ENCODE measurements around the gene CPNE5. TPM values are rescaled to one million over a fixed set of nuclear protein-coding genes. Genes with fewer than 3 reads are reported as not detected.
A peak's percentile ranks its signal among the peaks of the same experiment; 100 is the strongest.

CPNE5 gene
- total RNA-seq, 1 experiment from 2014 or later = 0.63 TPM

GRCh38 chr6:36765594-36766398 lies 73.4 kb downstream of the CPNE5 start:
- peak; percentile 87 for DNase-seq (ENCODE audit: low read depth)

GRCh38 chr6:36765190-36765589 lies 74.1 kb downstream of the CPNE5 start:
- no peak for DNase-seq (ENCODE audit: low read depth)

- no peak for DNase-seq (ENCODE audit: low read depth)
Measured at GRCh38 chr6:36762123-36762522, 77.1 kb downstream of the CPNE5 start.

GRCh38 chr6:36760685-36761435 lies 78.4 kb downstream of the CPNE5 start:
- no peak for DNase-seq (ENCODE audit: low read depth)

GRCh38 chr6:36759148-36759759 lies 80.0 kb downstream of the CPNE5 start:
- peak; percentile 86 for DNase-seq (ENCODE audit: low read depth)

- DNase-seq (ENCODE audit: low read depth) = no peak
Measured at GRCh38 chr6:36758516-36759147, 80.6 kb downstream of the CPNE5 start.

- DNase-seq (ENCODE audit: low read depth) = no peak
Measured at GRCh38 chr6:36757943-36758508, 81.2 kb downstream of the CPNE5 start.

GRCh38 chr6:36757206-36757605 lies 82.0 kb downstream of the CPNE5 start:
- DNase-seq (ENCODE audit: low read depth) = peak; percentile 55

- DNase-seq (ENCODE audit: low read depth) = peak; percentile 45
Measured at GRCh38 chr6:36756786-36757185, 82.5 kb downstream of the CPNE5 start.

GRCh38 chr6:36755435-36756348 lies 83.6 kb downstream of the CPNE5 start:
- DNase-seq (ENCODE audit: low read depth) = peak; percentile 90

GRCh38 chr6:36754582-36755434 lies 84.4 kb downstream of the CPNE5 start:
- peak; percentile 36 for DNase-seq (ENCODE audit: low read depth)

GRCh38 chr6:36753671-36754405 lies 85.4 kb downstream of the CPNE5 start:
- peak; percentile 62 for DNase-seq (ENCODE audit: low read depth)

GRCh38 chr6:36752886-36753506 lies 86.2 kb downstream of the CPNE5 start:
- DNase-seq (ENCODE audit: low read depth) = no peak

- peak; percentile 50 for DNase-seq (ENCODE audit: low read depth)
Measured at GRCh38 chr6:36752187-36752885, 86.9 kb downstream of the CPNE5 start.

- DNase-seq (ENCODE audit: low read depth) = no peak
Measured at GRCh38 chr6:36751833-36752186, 87.4 kb downstream of the CPNE5 start.

GRCh38 chr6:36751091-36751490 lies 88.2 kb downstream of the CPNE5 start:
- DNase-seq (ENCODE audit: low read depth) = no peak

- no peak for DNase-seq (ENCODE audit: low read depth)
Measured at GRCh38 chr6:36749829-36750489, 89.3 kb downstream of the CPNE5 start.
